Activated T-cell treated with anti-CD3 and anti-CD28 coated beads, Interleukin-2, amount 50 U/mL, for 4 hours (primary cell): ENCODE data around the gene MED29. TPM values are rescaled to one million over a fixed set of nuclear protein-coding genes. Genes with fewer than 3 reads are reported as not detected.

Source experiments
- ATAC-seq, 2 donors: fragments of 200-7000 bp; cut with Tn5 transposase; one replicate each; pipeline ENCODE4 v1.10.0; 2021
- DNase-seq: peaks from one replicate; pipeline ENCODE4 v3.0.0-alpha.2; 2020
- H3K27me3 Mint-ChIP-seq: one replicate; pipeline ENCODE4 v1.8.0; 2021; ENCODE audit warnings: low read depth, mixed read lengths
- H3K36me3 Mint-ChIP-seq: one replicate; pipeline ENCODE4 v1.8.0; 2022; ENCODE audit warnings: mixed read lengths; ENCODE audit not compliant: insufficient read depth
- H3K4me1 Mint-ChIP-seq: one replicate; pipeline ENCODE4 v1.8.0; 2021; ENCODE audit warnings: low read depth, mixed read lengths
- H3K4me3 Mint-ChIP-seq: one replicate; pipeline ENCODE4 v1.8.0; 2021; ENCODE audit warnings: mild to moderate bottlenecking, moderate library complexity, mixed read lengths
- H3K9me3 Mint-ChIP-seq: one replicate; pipeline ENCODE4 v1.8.0; 2021; ENCODE audit warnings: mixed read lengths
- total RNA-seq, 3 donors: library from RNA; stranded (reverse); gene quantifications; one replicate each; pipeline ENCODE4 v1.2.1, GENCODE V29; 2021

Gene MED29
- total RNA-seq, 3 donors from 2014 or later, result 39.5 to 43.1 (median 39.7) TPM

DNA sequence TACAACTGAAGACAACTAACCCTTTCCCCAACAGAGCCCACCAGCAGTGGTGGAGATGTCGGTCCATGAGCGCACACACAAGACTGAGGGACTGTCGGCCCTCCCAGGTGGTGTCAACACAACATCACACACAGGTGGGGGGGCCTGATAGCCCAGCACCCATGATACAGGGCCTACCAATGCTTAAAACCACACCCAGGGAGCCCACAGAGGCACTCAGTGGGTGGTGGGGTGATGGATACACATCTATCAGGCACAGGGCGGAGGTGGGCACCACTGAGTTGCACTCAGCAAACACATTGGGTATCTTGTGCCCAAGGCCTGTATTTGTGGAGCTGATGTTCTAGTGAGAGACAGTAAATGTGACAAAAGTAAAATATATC lies 8.5 kb downstream of the MED29 start:
- Mint-ChIP-seq H3K4me1 (peaks cover 62% of the 10 kb centered on the region), H3K27me3 (no peaks in the 10 kb centered on the region), H3K36me3 (peaks cover 10% of the 10 kb centered on the region), H3K9me3 (no peaks in the 10 kb centered on the region), H3K4me3 (peak overlapping the region; percentile 38)
- no peak for DNase-seq
- no peak for ATAC-seq

DNA sequence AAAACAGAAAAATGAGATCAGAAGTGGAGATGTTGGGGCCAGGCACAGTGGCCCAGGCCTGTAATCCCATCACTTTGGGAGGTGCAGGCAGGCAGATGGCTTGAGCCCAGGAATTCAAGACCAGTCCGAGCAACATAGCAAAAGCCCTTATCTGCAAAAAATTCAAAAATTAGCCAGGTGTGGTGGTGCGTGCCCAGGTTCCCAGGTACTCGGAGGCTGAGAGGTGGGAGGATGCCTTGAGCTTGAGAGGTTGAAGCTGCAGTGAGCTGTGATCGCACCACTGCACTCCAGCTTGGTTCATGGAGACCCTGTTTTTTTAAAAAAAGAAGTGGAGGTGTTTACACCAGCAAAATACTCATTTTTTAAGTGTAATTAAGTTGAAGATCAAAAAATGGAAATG lies 8.9 kb downstream of the MED29 start:
- Mint-ChIP-seq H3K36me3 (peaks cover 8% of the 10 kb centered on the region), H3K4me1 (peaks cover 66% of the 10 kb centered on the region), H3K27me3 (no peaks in the 10 kb centered on the region), H3K9me3 (no peaks in the 10 kb centered on the region), H3K4me3 (peak overlapping the region; percentile 38)
- DNase-seq, result no peak
- no peak for ATAC-seq

DNA sequence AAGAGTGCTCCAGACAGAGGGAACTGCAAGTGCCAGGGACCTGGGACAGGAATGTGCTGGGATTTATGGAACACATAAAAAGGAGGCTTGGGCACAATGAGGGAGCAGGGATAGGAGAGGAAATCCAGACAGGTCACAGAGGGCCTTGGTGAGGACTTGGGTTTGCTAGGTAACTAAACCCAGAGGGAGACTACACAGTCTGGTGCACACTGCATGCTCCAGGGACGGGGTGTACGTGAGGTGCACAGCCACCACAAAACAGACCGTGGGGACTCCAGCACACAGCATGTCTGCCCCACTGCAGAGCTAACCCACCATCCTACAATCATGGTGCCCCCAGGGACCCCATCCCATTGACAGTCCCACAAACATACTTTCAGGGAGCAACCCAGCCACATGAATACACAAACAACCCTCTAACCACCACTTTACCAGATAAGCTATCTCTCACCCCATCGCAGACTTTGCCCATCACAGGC lies 9.9 kb downstream of the MED29 start:
- ATAC-seq, result peak in 1 of 2 donors; percentile 0
- H3K27me3 Mint-ChIP-seq, result no peaks in the 10 kb centered on the region
- DNase-seq, result no peak
- H3K4me3 Mint-ChIP-seq, result peak overlapping the region; percentile 83
- no peaks in the 10 kb centered on the region for H3K9me3 Mint-ChIP-seq
- peaks cover 2% of the 10 kb centered on the region for H3K36me3 Mint-ChIP-seq
- peaks cover 73% of the 10 kb centered on the region for H3K4me1 Mint-ChIP-seq

DNA sequence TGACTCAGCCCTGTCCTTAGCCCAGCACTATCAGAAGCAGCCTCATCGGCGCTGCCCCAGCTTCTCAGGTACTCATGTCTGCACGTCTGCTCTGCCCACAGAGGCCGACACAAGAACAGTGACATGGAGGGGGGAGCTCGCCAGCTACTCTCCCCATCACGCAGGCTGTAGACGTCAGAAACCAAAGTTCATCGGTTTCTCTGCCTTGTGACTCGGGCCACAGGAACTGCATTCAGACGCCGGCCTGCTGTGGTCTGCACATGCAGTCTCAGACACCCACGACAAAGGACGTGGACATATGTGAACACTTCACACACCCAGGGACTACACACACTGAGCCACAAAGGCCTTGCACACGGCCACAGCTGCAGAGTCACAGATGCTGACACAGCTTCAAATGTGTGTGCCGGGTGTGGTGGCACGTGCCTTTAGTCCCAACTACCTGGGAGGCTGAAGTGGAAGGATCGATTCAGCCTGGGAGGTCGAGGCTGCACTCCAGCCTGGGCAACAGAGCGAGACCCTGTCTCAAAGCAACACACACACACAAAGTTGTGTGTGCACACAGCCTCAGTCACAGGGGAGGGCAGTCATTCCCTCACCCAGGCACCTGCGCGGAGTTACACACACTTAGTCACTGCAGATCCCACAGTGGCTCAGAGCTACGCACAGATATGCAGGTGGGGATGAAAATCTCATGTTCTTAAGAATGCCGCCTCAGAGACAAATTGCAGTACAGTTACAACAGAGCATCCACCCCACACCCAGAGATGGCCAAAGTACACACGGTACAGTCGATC lies 10.6 kb downstream of the MED29 start:
- Mint-ChIP-seq H3K36me3 (peaks cover 2% of the 10 kb centered on the region), H3K9me3 (no peaks in the 10 kb centered on the region), H3K27me3 (no peaks in the 10 kb centered on the region), H3K4me3 (peak overlapping the region; percentile 83), H3K4me1 (peaks cover 76% of the 10 kb centered on the region)
- DNase-seq (peak; percentile 74), ATAC-seq (peak; percentile 56 to 66)

DNA sequence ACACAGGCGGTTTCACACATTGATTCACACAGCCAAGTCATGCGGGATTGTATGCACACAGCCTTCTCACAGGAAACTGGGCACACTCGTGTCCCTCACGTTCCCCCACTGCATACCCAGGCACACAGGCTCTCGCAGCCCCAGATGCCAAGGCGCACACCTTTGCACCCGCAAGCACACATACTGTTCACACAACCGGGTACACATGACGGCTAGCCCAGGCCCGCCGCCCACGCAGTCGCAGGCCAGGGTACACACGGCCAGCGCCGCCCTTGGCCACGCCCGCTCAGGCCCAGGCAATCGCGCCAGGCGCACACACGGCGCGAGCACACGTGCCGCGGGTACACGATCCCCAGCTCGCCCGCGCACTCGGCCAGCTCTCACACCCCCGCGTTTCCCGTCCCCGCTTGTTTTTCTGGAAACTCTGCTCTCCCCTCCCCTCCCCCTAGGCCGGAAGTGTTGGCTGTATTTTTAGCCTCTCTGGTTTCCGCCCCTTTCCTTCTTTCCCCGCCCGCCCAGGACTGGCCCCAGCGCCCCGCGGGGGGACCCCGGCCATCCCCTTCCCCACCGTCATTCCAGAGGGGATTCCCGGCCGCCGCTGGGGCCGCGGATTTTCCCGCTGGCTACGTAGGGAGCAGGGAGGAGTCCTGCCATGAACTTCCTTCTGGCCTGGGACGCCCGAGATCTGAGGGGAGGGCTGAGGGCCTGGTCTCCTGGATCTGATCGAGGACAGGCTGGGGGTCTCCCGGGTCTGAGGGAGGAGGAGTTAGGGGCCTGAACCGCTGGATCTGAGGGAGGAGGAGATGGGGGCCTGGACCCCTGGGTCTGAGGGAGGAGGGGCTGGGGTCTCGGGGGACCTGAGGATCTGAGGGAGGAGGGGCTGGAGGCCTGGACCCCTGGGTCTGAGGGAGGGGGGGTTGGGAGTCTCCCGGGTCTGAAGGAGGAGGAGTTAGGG lies 11.4 kb downstream of the MED29 start:
- no peaks in the 10 kb centered on the region for H3K27me3 Mint-ChIP-seq
- DNase-seq, result peak; percentile 77
- peaks cover 72% of the 10 kb centered on the region for H3K4me1 Mint-ChIP-seq
- no peaks in the 10 kb centered on the region for H3K9me3 Mint-ChIP-seq
- H3K36me3 Mint-ChIP-seq, result peaks cover 2% of the 10 kb centered on the region
- peak; percentile 3 for ATAC-seq
- peak overlapping the region; percentile 83 for H3K4me3 Mint-ChIP-seq

DNA sequence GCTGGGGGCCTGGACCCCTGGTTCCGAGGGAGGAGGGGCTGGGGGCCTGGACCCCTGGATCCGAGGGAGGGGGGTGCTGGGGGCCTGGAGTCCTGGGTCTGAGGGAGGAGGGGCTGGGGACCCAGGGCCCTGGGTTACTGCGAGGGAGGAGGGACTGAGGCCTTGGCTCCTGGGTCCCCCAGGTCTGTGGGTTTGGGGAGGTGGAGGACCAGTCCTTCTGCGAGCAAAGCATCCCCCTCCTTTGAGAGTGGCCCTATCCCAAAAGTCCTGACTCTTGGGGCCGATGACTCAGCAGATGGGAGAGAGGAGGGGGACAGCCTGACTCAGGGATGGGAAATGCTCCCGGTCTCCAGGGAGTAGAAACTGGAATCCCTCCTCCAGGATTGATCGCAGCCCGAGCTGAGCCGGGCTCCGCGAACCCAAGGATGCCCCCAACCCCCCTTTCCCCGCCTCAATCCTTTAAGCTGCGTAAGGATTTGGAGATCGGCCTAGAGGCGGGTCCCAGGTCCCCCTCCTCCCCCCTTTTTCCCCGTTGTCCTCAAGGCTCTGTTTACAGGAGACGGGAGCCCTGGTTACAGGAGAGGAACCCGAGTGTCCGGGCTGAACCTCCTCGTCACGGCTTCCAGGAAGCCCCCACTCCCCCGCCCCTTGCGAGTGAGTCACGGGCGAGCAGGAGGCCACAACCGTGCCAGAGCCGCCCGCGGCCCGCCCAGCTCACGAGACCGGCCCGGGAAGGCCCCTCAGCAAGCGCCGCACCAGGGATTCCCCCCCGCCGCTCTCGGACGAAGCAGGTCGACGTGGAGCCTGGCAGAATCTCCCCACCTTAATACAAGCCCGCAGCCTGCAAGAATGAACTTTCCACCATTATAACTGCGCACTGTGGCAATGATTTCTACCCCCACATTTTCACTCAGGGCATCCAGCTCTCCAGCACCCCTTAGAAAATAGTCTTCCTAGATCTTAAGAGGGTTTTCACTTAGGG lies 12.4 kb downstream of the MED29 start:
- Mint-ChIP-seq H3K4me3 (peak overlapping the region; percentile 83), H3K4me1 (peaks cover 68% of the 10 kb centered on the region), H3K27me3 (no peaks in the 10 kb centered on the region), H3K36me3 (peaks cover 10% of the 10 kb centered on the region), H3K9me3 (no peaks in the 10 kb centered on the region)
- peak; percentile 93 for DNase-seq
- peak; percentile 36 for ATAC-seq

DNA sequence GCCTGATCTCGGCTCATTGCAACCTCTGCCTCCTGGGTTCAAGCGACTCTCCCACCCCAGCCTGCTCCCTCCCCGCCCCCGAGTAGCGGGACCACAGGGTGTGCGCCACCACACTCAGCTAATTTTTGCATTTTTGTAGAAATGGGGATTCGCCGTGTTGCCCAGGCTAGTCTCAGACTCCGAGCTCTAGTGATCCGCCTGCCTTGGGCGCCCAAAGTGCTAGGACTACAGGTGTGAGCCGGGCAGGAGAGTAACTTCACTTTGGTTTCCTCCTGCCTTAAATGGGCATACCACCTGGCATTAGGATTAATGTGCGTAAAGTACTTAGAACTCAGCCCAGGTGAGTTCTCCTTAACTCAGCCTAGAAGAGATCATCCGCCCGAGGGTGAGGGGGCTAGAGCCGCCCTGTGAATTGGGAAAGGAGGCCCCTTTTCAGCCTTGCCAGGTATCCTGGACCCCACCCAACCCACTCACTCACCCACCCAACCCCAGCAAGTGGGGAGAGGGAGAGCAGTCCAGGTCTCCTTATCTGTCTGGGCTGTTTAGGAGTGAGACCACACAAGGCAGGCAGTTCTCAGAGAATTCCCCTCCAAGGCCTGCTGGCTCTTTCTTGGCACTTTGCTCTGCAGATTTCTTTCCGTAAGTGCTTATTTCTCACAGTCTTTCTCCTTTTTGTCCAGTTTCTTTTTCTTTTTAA lies 14.2 kb downstream of the MED29 start:
- no peaks in the 10 kb centered on the region for H3K9me3 Mint-ChIP-seq
- peaks cover 11% of the 10 kb centered on the region for H3K36me3 Mint-ChIP-seq
- ATAC-seq (no peak), DNase-seq (no peak)
- peaks cover 61% of the 10 kb centered on the region for H3K4me1 Mint-ChIP-seq
- no peaks in the 10 kb centered on the region for H3K27me3 Mint-ChIP-seq
- peak overlapping the region; percentile 83 for H3K4me3 Mint-ChIP-seq

DNA sequence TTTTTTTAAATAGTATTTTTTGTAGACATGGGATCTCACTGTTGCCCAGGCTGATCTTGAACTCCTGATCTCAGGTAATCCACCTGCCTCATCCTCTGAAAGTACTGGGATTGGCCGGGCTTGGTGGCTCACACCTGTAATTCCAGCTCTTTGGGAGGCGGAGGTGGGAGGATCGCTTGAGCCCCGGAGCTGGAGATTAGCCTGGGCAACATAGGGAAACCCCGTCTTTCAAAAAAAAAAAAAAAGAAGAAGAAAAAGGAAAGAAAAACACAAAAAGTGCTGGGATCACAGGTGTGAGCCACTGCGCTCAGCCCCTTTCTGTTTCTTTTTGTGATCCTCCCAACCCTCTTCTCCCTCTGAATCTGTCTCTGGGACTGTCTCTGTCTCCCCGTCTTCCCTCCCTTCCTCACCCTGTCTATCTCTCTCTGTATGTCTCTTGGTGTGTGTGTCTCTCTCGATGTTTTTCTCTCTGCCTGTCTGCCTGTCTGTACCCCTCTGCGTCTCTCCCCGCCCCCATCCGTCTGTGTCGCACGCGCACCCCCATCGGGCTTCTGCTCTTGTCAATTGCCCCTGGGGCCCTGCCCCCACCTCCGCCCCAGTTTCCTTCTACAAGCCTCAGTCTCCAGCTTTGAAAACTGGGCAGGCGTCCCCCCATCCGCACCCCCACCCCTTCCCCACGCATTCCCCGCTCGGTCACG lies 14.9 kb downstream of the MED29 start:
- peaks cover 11% of the 10 kb centered on the region for H3K36me3 Mint-ChIP-seq
- peak overlapping the region; percentile 83 for H3K4me3 Mint-ChIP-seq
- no peaks in the 10 kb centered on the region for H3K27me3 Mint-ChIP-seq
- no peaks in the 10 kb centered on the region for H3K9me3 Mint-ChIP-seq
- peaks cover 62% of the 10 kb centered on the region for H3K4me1 Mint-ChIP-seq
- ATAC-seq, result peak; percentile 3 to 4
- peak; percentile 90 for DNase-seq

DNA sequence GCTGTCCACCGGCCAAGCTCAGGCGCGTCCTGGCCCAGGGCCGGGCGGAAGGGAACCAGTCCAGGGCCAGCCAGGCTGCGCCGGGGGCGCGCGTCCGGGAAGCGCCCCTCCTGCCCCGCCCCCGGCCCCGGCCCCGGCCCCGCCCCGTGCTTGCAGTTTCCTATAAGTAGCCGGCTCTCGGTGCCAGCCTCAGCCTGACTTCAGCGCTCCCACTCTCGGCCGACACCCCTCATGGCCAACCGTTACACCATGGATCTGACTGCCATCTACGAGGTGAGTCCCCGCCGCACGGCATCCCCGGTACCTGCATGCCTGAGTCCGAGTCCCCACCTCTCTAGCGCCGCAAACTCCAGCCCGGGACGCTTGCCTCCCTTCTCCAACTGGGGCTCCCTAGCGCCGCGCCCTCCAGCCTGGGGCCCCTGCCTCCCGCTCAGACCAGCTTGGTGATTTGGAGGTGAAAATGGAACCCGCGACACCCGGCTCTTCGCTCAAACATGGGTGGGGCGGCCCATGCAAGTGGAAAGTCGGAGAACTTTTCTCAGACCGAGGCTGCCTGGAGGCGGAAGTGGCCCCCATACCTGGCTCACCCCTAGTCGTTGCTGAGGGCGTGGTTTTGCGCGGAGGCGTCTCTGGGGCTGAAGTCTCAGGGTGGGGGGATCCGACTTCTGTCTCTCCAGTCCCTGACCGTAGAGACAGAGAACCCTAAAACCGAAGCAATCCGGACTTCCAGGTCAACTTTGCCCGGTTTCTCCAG lies 15.7 kb downstream of the MED29 start, which contains the start of gene ZFP36:
Gene ZFP36, plus strand, starts transcription at position 192 of the 754 bp plus-strand sequence. Its CDS starts 58 bp downstream, at position 250.
- DNase-seq (peak; percentile 87), ATAC-seq (peak; percentile 28 to 29)
- Mint-ChIP-seq H3K36me3 (peaks cover 11% of the 10 kb centered on the region), H3K9me3 (no peaks in the 10 kb centered on the region), H3K27me3 (no peaks in the 10 kb centered on the region), H3K4me1 (peaks cover 61% of the 10 kb centered on the region), H3K4me3 (peak within 1 kb of the TSS; percentile 83)

DNA sequence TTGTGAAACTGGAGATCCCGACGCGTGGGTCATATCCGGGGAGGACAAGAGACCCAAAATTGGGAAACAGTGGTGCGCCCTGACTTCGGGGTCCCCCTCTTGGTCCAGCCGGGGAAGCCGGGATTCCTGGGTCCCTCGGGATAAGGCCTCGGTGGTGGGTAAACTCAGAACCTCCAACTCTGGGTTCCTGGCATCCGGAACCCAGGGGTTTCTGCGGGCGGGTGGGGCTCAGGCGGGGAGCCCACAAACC lies 16.2 kb downstream of the MED29 start:
- no peaks in the 10 kb centered on the region for H3K9me3 Mint-ChIP-seq
- no peak for DNase-seq
- no peaks in the 10 kb centered on the region for H3K27me3 Mint-ChIP-seq
- peaks cover 11% of the 10 kb centered on the region for H3K36me3 Mint-ChIP-seq
- no peak for ATAC-seq
- peak overlapping the region; percentile 83 for H3K4me3 Mint-ChIP-seq
- peaks cover 56% of the 10 kb centered on the region for H3K4me1 Mint-ChIP-seq

DNA sequence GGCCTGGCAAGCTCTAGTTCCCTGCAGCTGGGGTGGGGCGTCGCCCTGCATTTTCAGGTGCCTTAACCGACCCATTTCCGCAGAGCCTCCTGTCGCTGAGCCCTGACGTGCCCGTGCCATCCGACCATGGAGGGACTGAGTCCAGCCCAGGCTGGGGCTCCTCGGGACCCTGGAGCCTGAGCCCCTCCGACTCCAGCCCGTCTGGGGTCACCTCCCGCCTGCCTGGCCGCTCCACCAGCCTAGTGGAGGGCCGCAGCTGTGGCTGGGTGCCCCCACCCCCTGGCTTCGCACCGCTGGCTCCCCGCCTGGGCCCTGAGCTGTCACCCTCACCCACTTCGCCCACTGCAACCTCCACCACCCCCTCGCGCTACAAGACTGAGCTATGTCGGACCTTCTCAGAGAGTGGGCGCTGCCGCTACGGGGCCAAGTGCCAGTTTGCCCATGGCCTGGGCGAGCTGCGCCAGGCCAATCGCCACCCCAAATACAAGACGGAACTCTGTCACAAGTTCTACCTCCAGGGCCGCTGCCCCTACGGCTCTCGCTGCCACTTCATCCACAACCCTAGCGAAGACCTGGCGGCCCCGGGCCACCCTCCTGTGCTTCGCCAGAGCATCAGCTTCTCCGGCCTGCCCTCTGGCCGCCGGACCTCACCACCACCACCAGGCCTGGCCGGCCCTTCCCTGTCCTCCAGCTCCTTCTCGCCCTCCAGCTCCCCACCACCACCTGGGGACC lies 16.6 kb downstream of the MED29 start:
- no peak for ATAC-seq
- peaks cover 11% of the 10 kb centered on the region for H3K36me3 Mint-ChIP-seq
- H3K4me1 Mint-ChIP-seq, result peaks cover 53% of the 10 kb centered on the region
- DNase-seq, result peak; percentile 42
- H3K9me3 Mint-ChIP-seq, result no peaks in the 10 kb centered on the region
- peak overlapping the region; percentile 83 for H3K4me3 Mint-ChIP-seq
- H3K27me3 Mint-ChIP-seq, result no peaks in the 10 kb centered on the region
